Occipital lobe (tissue), 2 donors: ENCODE data around the gene DNAI2. TPM values are rescaled to one million over a fixed set of nuclear protein-coding genes. Genes with fewer than 3 reads are reported as not detected.

Experiments used
- DNase-seq: peaks from one replicate; lab custom pipeline; 2025; lab: John Stamatoyannopoulos, UW
- total RNA-seq: library from RNA; depleted of rRNA; stranded (reverse); fragments of >200 nt; gene quantifications from one replicate; pipeline ENCODE4 v1.2.3, GENCODE V29; 2014

Gene DNAI2
- total RNA-seq, 1 donor from 2014 or later: not detected

- peak; percentile 40 for DNase-seq
Observed at GRCh38 chr17:74337834-74338500, 63.9 kb downstream of the DNAI2 start.

- DNase-seq: no peak
Observed at GRCh38 chr17:74339537-74340195, 65.6 kb downstream of the DNAI2 start.

GRCh38 chr17:74340470-74341023, 66.5 kb downstream of the DNAI2 start:
- no peak for DNase-seq

- DNase-seq: no peak
Observed at GRCh38 chr17:74342224-74342623, 68.2 kb downstream of the DNAI2 start.

- DNase-seq: no peak
Observed at GRCh38 chr17:74343121-74343520, 69.1 kb downstream of the DNAI2 start.

GRCh38 chr17:74343526-74344284, 69.7 kb downstream of the DNAI2 start:
- no peak for DNase-seq

- no peak for DNase-seq
Observed at GRCh38 chr17:74344658-74345057, 70.6 kb downstream of the DNAI2 start.

GRCh38 chr17:74345433-74346241, 71.6 kb downstream of the DNAI2 start:
- DNase-seq: no peak

GRCh38 chr17:74347646-74348045, 73.6 kb downstream of the DNAI2 start:
- no peak for DNase-seq

GRCh38 chr17:74349120-74349519, 75.1 kb downstream of the DNAI2 start:
- DNase-seq: no peak

GRCh38 chr17:74350486-74350885, 76.5 kb downstream of the DNAI2 start:
- no peak for DNase-seq

GRCh38 chr17:74351552-74352210, 77.6 kb downstream of the DNAI2 start:
- DNase-seq: no peak

- no peak for DNase-seq
Observed at GRCh38 chr17:74353446-74354060, 79.5 kb downstream of the DNAI2 start.

- DNase-seq: no peak
Observed at GRCh38 chr17:74354123-74354522, 80.1 kb downstream of the DNAI2 start.

- no peak for DNase-seq
Observed at GRCh38 chr17:74354561-74354960, 80.5 kb downstream of the DNAI2 start.

- DNase-seq: no peak
Observed at GRCh38 chr17:74355065-74355464, 81.0 kb downstream of the DNAI2 start.

GRCh38 chr17:74356646-74357465, 82.8 kb downstream of the DNAI2 start:
- no peak for DNase-seq

- DNase-seq: no peak
Observed at GRCh38 chr17:74357466-74357809, 83.4 kb downstream of the DNAI2 start.

GRCh38 chr17:74358697-74359096, 84.7 kb downstream of the DNAI2 start:
- DNase-seq: no peak

- no peak for DNase-seq
Observed at GRCh38 chr17:74359916-74360315, 85.9 kb downstream of the DNAI2 start.
